Measurements from ENCODE around the gene GLUD2. TPM values are rescaled to one million over a fixed set of nuclear protein-coding genes. Genes with fewer than 3 reads are reported as not detected.
A peak's percentile ranks its signal among the peaks of the same experiment; 100 is the strongest.

The GLUD2 gene
- total RNA-seq, 1 donor from 2014 or later = 8.9 TPM

DNA sequence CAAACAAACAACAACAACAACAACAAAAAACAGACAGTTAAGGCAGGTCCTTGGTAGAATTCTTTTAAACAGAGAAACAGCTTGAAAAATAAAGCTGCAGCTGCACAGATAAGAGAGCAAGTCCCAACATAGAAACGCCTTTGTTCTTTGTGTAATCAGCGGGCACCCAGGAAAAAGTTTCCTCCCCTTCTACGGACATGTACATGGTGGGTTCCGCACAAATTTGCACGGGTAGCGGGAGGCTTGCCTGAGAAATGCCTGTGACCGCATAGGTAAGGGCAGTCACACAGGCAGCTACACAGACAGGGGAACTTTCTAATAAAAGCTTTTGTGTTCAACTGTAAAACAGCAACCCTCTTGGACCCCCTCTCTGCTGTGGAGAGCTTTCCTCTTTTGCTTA is 36.2 kb upstream of the GLUD2 start:
- Histone ChIP-seq H4K20me1 (ENCODE audit: low read depth) (no peaks in the 10 kb centered on the region), H3K4me3 (no peak overlapping the region), H3K9me3 (ENCODE audit: low read depth) (no peaks in the 10 kb centered on the region), H3K4me1 (no peaks in the 10 kb centered on the region), H3F3A (ENCODE audit: low read depth) (no peaks in the 10 kb centered on the region), H3K36me3 (no peaks in the 10 kb centered on the region), H3K9ac (no peak overlapping the region), H3K27ac (no peak overlapping the region), H3K27me3 (no peaks in the 10 kb centered on the region), H3K4me2 (no peak overlapping the region), H3K79me2 (ENCODE audit: low read depth) (no peaks in the 10 kb centered on the region), H2AFZ (replicated peaks) (peak overlapping the region; percentile 50)
- TF ChIP-seq EZH2 (IDR thresholded peaks at IDR 0.05) (no peak), EZH2phosphoT487 (IDR thresholded peaks at IDR 0.05) (no peak), CTCF (IDR thresholded peaks at IDR 0.05) (no peak)
- Mint-ChIP-seq H3K27ac (no peak overlapping the region), H3K27me3 (ENCODE audit: insufficient read depth, low read depth) (no peaks in the 10 kb centered on the region), H3K9me3 (no peaks in the 10 kb centered on the region), H3K36me3 (no peaks in the 10 kb centered on the region), H3K4me3 (no peak overlapping the region), H3K4me1 (no peaks in the 10 kb centered on the region)
- DNase-seq (ENCODE audit: low spot score) = no peak

GRCh38 chrX:121013897-121014455 is 33.4 kb upstream of the GLUD2 start:
- no peak overlapping the region for H3K27ac ChIP-seq
- H3K36me3 ChIP-seq = no peaks in the 10 kb centered on the region
- TF ChIP-seq EZH2 (IDR thresholded peaks at IDR 0.05) = no peak
- no peak for TF ChIP-seq CTCF (IDR thresholded peaks at IDR 0.05)
- no peak for TF ChIP-seq EZH2phosphoT487 (IDR thresholded peaks at IDR 0.05)
- DNase-seq (ENCODE audit: low spot score) = no peak
- no peak overlapping the region for H3K9ac ChIP-seq
- H3K27me3 Mint-ChIP-seq (ENCODE audit: insufficient read depth, low read depth) = no peaks in the 10 kb centered on the region
- no peaks in the 10 kb centered on the region for H3K27me3 ChIP-seq
- H3K9me3 ChIP-seq (ENCODE audit: low read depth) = no peaks in the 10 kb centered on the region
- H3K79me2 ChIP-seq (ENCODE audit: low read depth) = no peaks in the 10 kb centered on the region
- no peaks in the 10 kb centered on the region for H4K20me1 ChIP-seq (ENCODE audit: low read depth)
- H3K36me3 Mint-ChIP-seq = no peaks in the 10 kb centered on the region
- H3K4me2 ChIP-seq = no peak overlapping the region
- H3K4me1 ChIP-seq = no peaks in the 10 kb centered on the region
- no peaks in the 10 kb centered on the region for H3F3A ChIP-seq (ENCODE audit: low read depth)
- H3K4me3 ChIP-seq = no peak overlapping the region
- no peak overlapping the region for H3K4me3 Mint-ChIP-seq
- no peaks in the 10 kb centered on the region for H3K9me3 Mint-ChIP-seq
- no peaks in the 10 kb centered on the region for H3K4me1 Mint-ChIP-seq
- no peak overlapping the region for H2AFZ ChIP-seq (replicated peaks)
- no peak overlapping the region for H3K27ac Mint-ChIP-seq

GRCh38 chrX:121014826-121015225 is 32.6 kb upstream of the GLUD2 start:
- H3K4me3 Mint-ChIP-seq = no peak overlapping the region
- no peaks in the 10 kb centered on the region for H3K4me1 ChIP-seq
- H4K20me1 ChIP-seq (ENCODE audit: low read depth) = no peaks in the 10 kb centered on the region
- H3K27ac ChIP-seq = no peak overlapping the region
- H3K27ac Mint-ChIP-seq = peak overlapping the region; percentile 29
- no peak overlapping the region for H3K9ac ChIP-seq
- H3K27me3 Mint-ChIP-seq (ENCODE audit: insufficient read depth, low read depth) = no peaks in the 10 kb centered on the region
- H3K27me3 ChIP-seq = no peaks in the 10 kb centered on the region
- no peaks in the 10 kb centered on the region for H3K36me3 ChIP-seq
- no peaks in the 10 kb centered on the region for H3K9me3 Mint-ChIP-seq
- no peak overlapping the region for H3K4me3 ChIP-seq
- H3F3A ChIP-seq (ENCODE audit: low read depth) = no peaks in the 10 kb centered on the region
- no peaks in the 10 kb centered on the region for H3K9me3 ChIP-seq (ENCODE audit: low read depth)
- no peaks in the 10 kb centered on the region for H3K4me1 Mint-ChIP-seq
- H2AFZ ChIP-seq (replicated peaks) = no peak overlapping the region
- no peaks in the 10 kb centered on the region for H3K79me2 ChIP-seq (ENCODE audit: low read depth)
- no peak overlapping the region for H3K4me2 ChIP-seq
- TF ChIP-seq EZH2 (IDR thresholded peaks at IDR 0.05) (no peak), CTCF (IDR thresholded peaks at IDR 0.05) (no peak), EZH2phosphoT487 (IDR thresholded peaks at IDR 0.05) (no peak)
- no peak for DNase-seq (ENCODE audit: low spot score)
- H3K36me3 Mint-ChIP-seq = no peaks in the 10 kb centered on the region
